ENCODE measurements around the gene SMS.

Gene SMS

GRCh38 chrX:22004866-22005265 lies 64.4 kb downstream of the SMS start:
- TF ChIP-seq CTCF (IDR thresholded peaks at IDR 0.05) = no peak
- no peak for TF ChIP-seq ZFX (IDR thresholded peaks at IDR 0.05; ENCODE audit: borderline replicate concordance)
- no peak overlapping the region for H3K27ac ChIP-seq

GRCh38 chrX:22012051-22012450 lies 71.5 kb downstream of the SMS start:
- no peak overlapping the region for H3K27ac ChIP-seq
- no peak for TF ChIP-seq CTCF (IDR thresholded peaks at IDR 0.05)

GRCh38 chrX:22012931-22013330 lies 72.4 kb downstream of the SMS start:
- TF ChIP-seq CTCF (IDR thresholded peaks at IDR 0.05) (no peak), ZFX (IDR thresholded peaks at IDR 0.05; ENCODE audit: borderline replicate concordance) (no peak)
- no peak overlapping the region for H3K27ac ChIP-seq

- no peak overlapping the region for H3K27ac ChIP-seq
- no peak for TF ChIP-seq CTCF (IDR thresholded peaks at IDR 0.05)
- TF ChIP-seq ZFX (IDR thresholded peaks at IDR 0.05; ENCODE audit: borderline replicate concordance) = no peak
Measured at GRCh38 chrX:22015139-22015750, 74.7 kb downstream of the SMS start.

- H3K27ac ChIP-seq = no peak overlapping the region
- no peak for TF ChIP-seq ZFX (IDR thresholded peaks at IDR 0.05; ENCODE audit: borderline replicate concordance)
- no peak for TF ChIP-seq CTCF (IDR thresholded peaks at IDR 0.05)
Measured at GRCh38 chrX:22021751-22022324, 81.3 kb downstream of the SMS start.

- H3K27ac ChIP-seq = no peak overlapping the region
- TF ChIP-seq CTCF (IDR thresholded peaks at IDR 0.05) (no peak), ZFX (IDR thresholded peaks at IDR 0.05; ENCODE audit: borderline replicate concordance) (no peak)
Measured at GRCh38 chrX:22024577-22024976, 84.1 kb downstream of the SMS start.

- no peak overlapping the region for H3K27ac ChIP-seq
- TF ChIP-seq ZFX (IDR thresholded peaks at IDR 0.05; ENCODE audit: borderline replicate concordance) (no peak), CTCF (IDR thresholded peaks at IDR 0.05) (no peak)
Measured at GRCh38 chrX:22025751-22026150, 85.2 kb downstream of the SMS start.
